GM23248 (cell line): ENCODE measurements around the gene UPB1. TPM values are rescaled to one million over a fixed set of nuclear protein-coding genes. Genes with fewer than 3 reads are reported as not detected.
A peak's percentile ranks its signal among the peaks of the same experiment; 100 is the strongest.

Experiments
- DNase-seq: peaks from one replicate; pipeline ENCODE4 v3.0.0-alpha.2; 2015
- H2AFZ ChIP-seq: fragments of 200-600 bp; sonication (generic); 2 replicates; pipeline ENCODE4 v1.6.1; 2016; ENCODE audit warnings: antibody characterized with exemption
- H3F3A ChIP-seq: fragments of 200-600 bp; sonication (generic); 2 replicates; pipeline ENCODE4 v1.6.1; 2016; ENCODE audit warnings: mild to moderate bottlenecking, antibody characterized with exemption, mixed run types; ENCODE audit not compliant: insufficient read depth
- H3K27ac ChIP-seq: fragments of 200-600 bp; sonication (generic); 2 replicates; pipeline ENCODE4 v1.5.1; 2016; ENCODE audit warnings: mild to moderate bottlenecking
- H3K27me3 ChIP-seq: fragments of 200-600 bp; sonication (generic); replicated peaks from 2 replicates; pipeline ENCODE4 v1.6.1; 2016; ENCODE audit warnings: mild to moderate bottlenecking; ENCODE audit not compliant: insufficient read depth
- H3K36me3 ChIP-seq: fragments of 200-600 bp; sonication (generic); 2 replicates; pipeline ENCODE4 v1.6.1; 2016; ENCODE audit warnings: low read depth, mild to moderate bottlenecking
- H3K4me1 ChIP-seq: fragments of 200-600 bp; sonication (generic); 2 replicates; pipeline ENCODE4 v1.6.1; 2016; ENCODE audit warnings: mild to moderate bottlenecking; ENCODE audit not compliant: insufficient read depth
- H3K4me2 ChIP-seq: fragments of 200-600 bp; sonication (generic); one replicate; pipeline ENCODE4 v1.6.1; 2016; ENCODE audit warnings: mild to moderate bottlenecking; ENCODE audit not compliant: unreplicated experiment
- H3K4me3 ChIP-seq: fragments of 200-600 bp; sonication (generic); 2 replicates; pipeline ENCODE4 v1.5.1; 2016; ENCODE audit warnings: mild to moderate bottlenecking
- H3K79me2 ChIP-seq: fragments of 200-600 bp; sonication (generic); 2 replicates; pipeline ENCODE4 v1.6.1; 2016; ENCODE audit warnings: mild to moderate bottlenecking; ENCODE audit not compliant: insufficient read depth
- H3K9ac ChIP-seq: fragments of 200-600 bp; sonication (generic); 2 replicates; pipeline ENCODE4 v1.6.1; 2016; ENCODE audit warnings: mild to moderate bottlenecking
- H3K9me2 ChIP-seq: fragments of 200-600 bp; sonication (generic); 2 replicates; pipeline ENCODE4 v1.6.1; 2016; ENCODE audit warnings: mixed run types, mild to moderate bottlenecking, moderate library complexity; ENCODE audit not compliant: insufficient read depth
- H3K9me3 ChIP-seq: fragments of 200-600 bp; sonication (generic); one replicate; pipeline ENCODE4 v1.6.1; 2017; ENCODE audit warnings: low read depth
- H4K20me1 ChIP-seq: fragments of 200-600 bp; sonication (generic); 2 replicates; pipeline ENCODE4 v1.6.0; 2016; ENCODE audit not compliant: insufficient read depth
- EZH2 ChIP-seq: fragments of 200-600 bp; sonication (generic); IDR thresholded peaks from 2 replicates; pipeline ENCODE4 v1.6.1; 2018; ENCODE audit warnings: antibody characterized with exemption, mild to moderate bottlenecking; ENCODE audit not compliant: insufficient read depth, poor library complexity, severe bottlenecking
- EZH2phosphoT487 ChIP-seq: fragments of 200-600 bp; sonication (generic); IDR thresholded peaks from 2 replicates; pipeline ENCODE4 v1.6.1; 2018; ENCODE audit warnings: antibody characterized with exemption, moderate library complexity, mild to moderate bottlenecking, low read depth; ENCODE audit not compliant: insufficient read depth
- WGBS, 2 experiments: methylation state at CpG; one replicate each; pipeline ENCODE4 v1.1.6; 2015 to 2017; ENCODE audit warnings: low lambda C conversion rate in 2 of 2, low coverage in 1 of 2; ENCODE audit errors: missing lambda C conversion rate in 2 of 2; 5-methylcytosine and 5-hydroxymethylcytosine counted together
- in situ Hi-C: fragments of 300-500 bp; cut with MboI; formaldehyde crosslinking; loops from 2 replicates; pipeline ENCODE4 v1.15.0; 2020
- polyA plus RNA-seq: library from polyadenylated mRNA; unstranded; fragments of >200 nt; fragmentation: Nextera tagmentation; extraction: Ambion mirVana; gene quantifications from 2 replicates; pipeline ENCODE4 v1.2.1, GENCODE V29; 2016
- total RNA-seq: library from RNA; depleted of rRNA; stranded (reverse); fragments of >200 nt; shearing (Covaris generic); gene quantifications from 2 replicates; pipeline ENCODE4 v1.2.3, GENCODE V29; 2014

Gene UPB1
- total and polyA plus RNA-seq, 2 experiments from 2014 or later = not detected

DNA sequence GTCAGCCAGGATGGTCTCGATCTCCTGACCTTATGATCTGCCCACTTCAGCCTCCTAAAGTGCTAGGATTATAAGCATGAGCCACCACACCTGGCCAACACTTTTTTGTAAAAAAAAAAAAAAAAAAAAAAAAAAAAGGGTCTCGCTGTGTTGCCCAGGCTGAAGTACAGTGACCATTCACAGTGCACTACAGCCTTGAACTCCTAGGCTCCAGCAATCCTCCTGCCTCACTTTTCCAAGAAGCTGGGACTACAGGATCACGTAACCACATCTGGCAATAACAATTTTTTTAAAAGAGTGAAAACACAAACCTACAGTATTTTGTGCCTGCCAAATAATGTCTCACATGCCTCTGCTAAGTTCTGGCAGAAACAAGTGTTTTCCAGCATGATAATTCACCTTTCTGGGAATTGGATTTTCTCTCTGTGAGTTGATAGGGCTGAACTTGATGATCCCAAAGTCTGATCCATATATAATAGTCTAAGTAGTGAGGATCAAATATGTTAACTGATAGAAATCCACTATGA is 37.2 kb upstream of the UPB1 start:
- no peaks in the 10 kb centered on the region for H3K79me2 ChIP-seq
- H3K27me3 ChIP-seq = no peaks in the 10 kb centered on the region
- no peak overlapping the region for H2AFZ ChIP-seq
- no peaks in the 10 kb centered on the region for H3F3A ChIP-seq
- no peaks in the 10 kb centered on the region for H3K4me1 ChIP-seq
- H4K20me1 ChIP-seq = no peaks in the 10 kb centered on the region
- H3K4me2 ChIP-seq = no peak overlapping the region
- H3K9me3 ChIP-seq = no peaks in the 10 kb centered on the region
- H3K9me2 ChIP-seq = no peaks in the 10 kb centered on the region
- H3K36me3 ChIP-seq = no peaks in the 10 kb centered on the region
- TF ChIP-seq EZH2phosphoT487 = no peak
- no peak for TF ChIP-seq EZH2
- in situ Hi-C loops = no loop called here
- no peak overlapping the region for H3K27ac ChIP-seq
- H3K4me3 ChIP-seq = no peak overlapping the region
- DNase-seq = no peak
- H3K9ac ChIP-seq = no peak overlapping the region
- WGBS, 2 experiments = 85 to 94% methylated on average over 3 of the region's 3 CpGs

DNA sequence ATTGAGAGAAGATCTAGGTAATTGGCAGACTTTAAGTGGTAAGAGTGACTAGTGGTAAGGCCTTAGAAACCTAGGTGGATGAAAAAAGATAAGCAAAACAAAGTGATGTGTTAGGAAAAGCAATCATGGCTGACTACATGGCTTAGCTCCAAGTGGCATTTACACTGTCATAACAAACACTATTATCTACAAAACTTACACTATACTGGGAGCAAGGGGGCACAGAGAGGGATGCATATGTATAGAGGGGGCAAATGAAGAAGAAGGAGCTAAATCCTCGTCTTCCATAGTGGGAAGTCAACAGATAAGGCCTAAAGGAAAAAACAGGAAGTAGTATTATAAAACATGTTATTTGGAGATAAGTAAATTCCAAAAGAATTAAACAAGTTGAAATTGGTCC is 35.2 kb upstream of the UPB1 start:
- WGBS, 2 experiments = 96 to 97% methylated on average over 1 of the region's 1 CpG
- no peaks in the 10 kb centered on the region for H4K20me1 ChIP-seq
- no peaks in the 10 kb centered on the region for H3K9me3 ChIP-seq
- H3F3A ChIP-seq = no peaks in the 10 kb centered on the region
- H3K4me2 ChIP-seq = no peak overlapping the region
- H3K4me3 ChIP-seq = no peak overlapping the region
- no peaks in the 10 kb centered on the region for H3K79me2 ChIP-seq
- H3K27ac ChIP-seq = no peak overlapping the region
- H3K36me3 ChIP-seq = no peaks in the 10 kb centered on the region
- H3K27me3 ChIP-seq = no peaks in the 10 kb centered on the region
- no peak overlapping the region for H3K9ac ChIP-seq
- no peaks in the 10 kb centered on the region for H3K4me1 ChIP-seq
- no peak for DNase-seq
- in situ Hi-C loops = no loop called here
- 0 out of 2 replicates have a peak overlapping the region, but pooled peaks have one; percentile 33 for H2AFZ ChIP-seq
- no peaks in the 10 kb centered on the region for H3K9me2 ChIP-seq
- TF ChIP-seq EZH2 (no peak), EZH2phosphoT487 (no peak)

DNA sequence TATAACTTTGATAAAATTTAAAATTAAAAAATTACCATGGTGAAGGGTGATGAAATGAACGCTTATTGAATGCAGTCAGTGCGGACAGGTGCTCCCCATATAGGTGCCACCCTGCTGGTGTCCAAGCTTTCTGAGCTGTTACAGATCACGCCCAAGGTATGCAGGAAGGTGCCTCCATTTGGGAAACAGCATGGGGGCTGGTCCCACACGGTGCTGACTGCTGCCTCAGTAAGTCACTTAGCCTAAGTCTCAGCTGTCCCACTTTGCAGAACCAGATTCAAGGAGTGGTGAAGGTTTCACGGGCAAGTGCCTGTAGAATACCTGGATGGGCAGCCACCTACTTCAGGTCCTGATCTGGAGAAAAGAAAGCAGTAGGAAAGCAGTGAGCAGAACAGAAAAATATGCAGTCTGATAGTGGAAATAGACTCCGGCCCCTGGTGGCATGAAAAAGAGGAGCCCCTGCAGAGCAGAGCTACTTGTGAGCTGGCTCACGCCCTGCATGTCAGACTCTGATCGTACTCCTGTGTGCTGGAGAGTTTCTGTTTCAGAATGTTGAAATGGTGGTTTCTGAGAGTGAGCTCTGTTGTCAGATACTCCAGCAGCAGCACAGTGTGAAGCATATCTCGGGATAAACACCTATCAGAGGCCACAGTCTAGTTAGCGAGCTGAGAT is 34.6 kb upstream of the UPB1 start:
- 82 to 83% methylated on average over 10 of the region's 10 CpGs for WGBS, 2 experiments
- Histone ChIP-seq H3K9me2 (no peaks in the 10 kb centered on the region), H3K4me1 (peaks cover 6% of the 10 kb centered on the region; the same call in 1 of the 2 replicates), H3F3A (no peaks in the 10 kb centered on the region), H3K4me3 (no peak overlapping the region), H3K27me3 (no peaks in the 10 kb centered on the region), H3K27ac (no peak overlapping the region), H3K36me3 (no peaks in the 10 kb centered on the region), H3K79me2 (no peaks in the 10 kb centered on the region), H2AFZ (no peak overlapping the region), H3K9me3 (no peaks in the 10 kb centered on the region), H4K20me1 (no peaks in the 10 kb centered on the region), H3K4me2 (no peak overlapping the region), H3K9ac (no peak overlapping the region)
- in situ Hi-C loops = no loop called here
- no peak for TF ChIP-seq EZH2
- no peak for TF ChIP-seq EZH2phosphoT487
- no peak for DNase-seq

DNA sequence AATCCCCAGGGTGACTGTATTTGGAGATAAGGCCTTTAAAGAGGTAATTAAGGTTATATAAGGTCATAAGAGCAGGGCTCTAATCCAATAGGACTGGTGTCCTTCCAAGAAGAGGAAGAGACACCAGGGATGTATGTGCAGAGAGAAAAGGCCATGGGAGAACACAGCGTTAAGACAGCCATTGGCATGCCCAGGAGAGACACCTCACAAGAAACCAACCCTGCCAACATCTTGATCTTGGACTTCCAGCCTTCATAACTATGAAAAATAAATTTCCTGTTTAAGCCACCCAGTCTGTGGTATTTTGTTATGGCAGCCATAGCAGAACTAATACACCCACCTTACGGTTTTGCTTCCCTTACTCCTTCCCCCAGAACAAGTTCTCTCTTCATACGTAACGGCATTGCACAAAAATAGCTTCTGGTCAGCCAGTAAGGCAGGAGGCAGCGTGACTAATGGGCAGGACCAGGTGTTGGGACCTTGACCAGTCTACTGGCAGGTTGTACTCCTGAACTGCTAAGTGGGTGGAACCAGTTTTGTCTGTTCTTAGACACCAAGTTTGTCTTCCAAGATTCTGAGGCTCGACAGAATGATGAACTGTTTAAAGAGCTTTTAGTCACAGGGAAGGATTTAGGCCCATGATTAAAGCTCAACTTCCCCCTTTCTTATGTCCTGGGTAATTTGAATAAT is 31.9 kb upstream of the UPB1 start:
- no peak for TF ChIP-seq EZH2phosphoT487
- TF ChIP-seq EZH2 = no peak
- Histone ChIP-seq H3K4me1 (peaks cover 25% of the 10 kb centered on the region), H3K9me2 (no peaks in the 10 kb centered on the region), H4K20me1 (no peaks in the 10 kb centered on the region), H3F3A (peaks cover 12% of the 10 kb centered on the region), H3K9me3 (no peaks in the 10 kb centered on the region), H3K9ac (no peak overlapping the region), H3K4me3 (no peak overlapping the region), H2AFZ (no peak overlapping the region), H3K36me3 (no peaks in the 10 kb centered on the region), H3K79me2 (no peaks in the 10 kb centered on the region), H3K27me3 (no peaks in the 10 kb centered on the region), H3K4me2 (no peak overlapping the region), H3K27ac (no peak overlapping the region)
- whole genome bisulfite sequencing, 2 experiments = 88 to 94% methylated on average over 6 of the region's 6 CpGs
- in situ Hi-C loops = no loop called here
- no peak for DNase-seq
